ENCODE measurements around the gene FAM78B. TPM values are rescaled to one million over a fixed set of nuclear protein-coding genes. Genes with fewer than 3 reads are reported as not detected.
A peak's percentile ranks its signal among the peaks of the same experiment; 100 is the strongest.

FAM78B gene
- total RNA-seq, 2 donors from 2014 or later: 2.9 to 14.5 TPM

DNA sequence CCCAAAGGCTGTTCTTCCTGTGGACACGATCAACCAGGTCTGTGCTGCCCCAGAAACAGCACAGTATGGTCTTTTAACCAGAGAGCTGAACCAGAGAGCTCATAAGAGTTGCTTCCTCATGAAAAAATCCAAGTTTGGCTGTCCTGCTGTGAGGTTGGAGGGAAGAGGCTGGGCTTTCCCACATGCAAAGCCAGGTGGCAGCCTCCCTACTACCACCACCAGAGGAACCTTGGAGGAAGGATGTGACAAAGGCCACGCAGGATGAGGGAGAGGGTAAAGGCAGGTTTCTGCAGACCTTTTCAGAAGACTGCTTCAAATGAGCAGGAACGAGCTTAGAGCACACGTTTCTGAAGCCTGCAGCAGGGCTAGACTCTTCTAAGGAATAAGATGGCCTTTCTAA lies 27.1 kb downstream of the FAM78B start:
- DNase-seq (no peak), ATAC-seq (no peak)
- no peak overlapping the region for H3K27ac ChIP-seq
- no peak overlapping the region for H3K4me3 ChIP-seq
- no peaks in the 10 kb centered on the region for H3K27me3 ChIP-seq
- H3K4me1 ChIP-seq: no peaks in the 10 kb centered on the region
- no peaks in the 10 kb centered on the region for H3K9me3 ChIP-seq
- no peak for TF ChIP-seq POLR2A (IDR thresholded peaks at IDR 0.05)
- TF ChIP-seq, protein P1, sequence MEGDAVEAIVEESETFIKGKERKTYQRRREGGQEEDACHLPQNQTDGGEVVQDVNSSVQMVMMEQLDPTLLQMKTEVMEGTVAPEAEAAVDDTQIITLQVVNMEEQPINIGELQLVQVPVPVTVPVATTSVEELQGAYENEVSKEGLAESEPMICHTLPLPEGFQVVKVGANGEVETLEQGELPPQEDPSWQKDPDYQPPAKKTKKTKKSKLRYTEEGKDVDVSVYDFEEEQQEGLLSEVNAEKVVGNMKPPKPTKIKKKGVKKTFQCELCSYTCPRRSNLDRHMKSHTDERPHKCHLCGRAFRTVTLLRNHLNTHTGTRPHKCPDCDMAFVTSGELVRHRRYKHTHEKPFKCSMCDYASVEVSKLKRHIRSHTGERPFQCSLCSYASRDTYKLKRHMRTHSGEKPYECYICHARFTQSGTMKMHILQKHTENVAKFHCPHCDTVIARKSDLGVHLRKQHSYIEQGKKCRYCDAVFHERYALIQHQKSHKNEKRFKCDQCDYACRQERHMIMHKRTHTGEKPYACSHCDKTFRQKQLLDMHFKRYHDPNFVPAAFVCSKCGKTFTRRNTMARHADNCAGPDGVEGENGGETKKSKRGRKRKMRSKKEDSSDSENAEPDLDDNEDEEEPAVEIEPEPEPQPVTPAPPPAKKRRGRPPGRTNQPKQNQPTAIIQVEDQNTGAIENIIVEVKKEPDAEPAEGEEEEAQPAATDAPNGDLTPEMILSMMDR (IDR thresholded peaks at IDR 0.05): no peak
- WGBS, 2 donors: 55 to 57% methylated on average over 4 of the region's 4 CpGs
- intact Hi-C loops (cut with DNase I): no loop called here
- no peaks in the 10 kb centered on the region for H3K36me3 ChIP-seq (replicated peaks in 1 of 2; ENCODE audit: insufficient read depth in 1 of 2, low read depth in 2 of 2)

DNA sequence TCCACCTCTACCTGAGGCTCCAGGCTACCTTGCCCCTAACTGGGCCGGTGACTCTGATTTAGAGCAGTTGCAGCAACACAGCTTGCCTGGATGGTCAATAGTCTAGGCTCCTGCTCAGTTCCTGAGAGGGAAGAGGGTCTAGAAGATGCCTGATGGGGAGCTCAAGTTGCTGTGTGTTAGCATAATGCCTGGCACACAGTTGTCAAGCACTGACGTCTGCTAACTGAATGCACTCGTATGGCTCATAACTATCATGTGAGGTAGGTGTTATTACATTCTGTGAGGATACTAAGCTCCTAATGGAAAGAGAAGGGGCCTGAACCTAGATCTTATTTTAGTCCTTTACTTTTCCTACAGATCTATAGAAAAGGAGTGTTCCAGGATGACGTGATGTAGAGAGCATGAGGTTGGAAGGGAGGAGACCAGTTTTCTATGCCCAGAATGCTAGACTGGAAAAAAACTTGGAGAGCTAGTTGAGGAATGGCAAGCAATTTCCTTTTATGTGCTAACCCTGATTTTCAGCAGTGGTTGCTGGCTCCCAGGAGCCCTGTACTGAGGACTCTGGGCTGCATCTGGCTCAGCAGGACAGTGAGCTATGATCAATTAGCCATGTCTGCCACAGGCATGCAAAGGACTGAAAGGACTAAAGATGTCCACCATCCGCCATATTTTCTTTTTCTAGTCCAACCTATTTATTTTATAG lies 30.0 kb downstream of the FAM78B start:
- Histone ChIP-seq H3K4me1 (no peaks in the 10 kb centered on the region), H3K27ac (no peak overlapping the region), H3K27me3 (no peaks in the 10 kb centered on the region), H3K36me3 (replicated peaks in 1 of 2; ENCODE audit: insufficient read depth in 1 of 2, low read depth in 2 of 2) (no peaks in the 10 kb centered on the region), H3K9me3 (no peaks in the 10 kb centered on the region), H3K4me3 (no peak overlapping the region)
- TF ChIP-seq, protein P1 (IDR thresholded peaks at IDR 0.05): no peak
- TF ChIP-seq POLR2A (IDR thresholded peaks at IDR 0.05): no peak
- WGBS, 2 donors: 75 to 79% methylated on average over 5 of the region's 5 CpGs
- DNase-seq (no peak), ATAC-seq (no peak)
- intact Hi-C loops (cut with DNase I): no loop called here

DNA sequence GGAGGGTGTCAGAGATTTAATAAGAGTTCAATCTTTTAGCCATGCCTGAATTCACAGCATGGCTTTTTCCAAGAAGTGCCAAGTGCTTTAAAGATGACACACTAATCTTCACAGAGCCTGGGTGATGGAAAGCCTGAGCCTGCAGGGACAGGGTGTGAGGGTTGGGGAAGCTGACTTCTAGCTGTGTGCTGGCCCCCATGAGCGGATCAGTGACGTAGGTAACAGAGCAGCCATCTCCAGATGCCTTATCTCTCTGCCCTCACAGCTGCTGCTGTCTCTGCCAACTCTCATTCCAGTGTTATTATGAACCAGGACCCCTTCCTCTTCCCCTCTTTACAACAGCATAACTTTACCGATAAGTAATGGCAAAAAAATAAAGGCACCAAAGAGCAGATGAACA lies 30.6 kb downstream of the FAM78B start:
- Histone ChIP-seq H3K4me3 (no peak overlapping the region), H3K9me3 (no peaks in the 10 kb centered on the region), H3K27me3 (no peaks in the 10 kb centered on the region), H3K4me1 (no peaks in the 10 kb centered on the region), H3K27ac (no peak overlapping the region), H3K36me3 (replicated peaks in 1 of 2; ENCODE audit: insufficient read depth in 1 of 2, low read depth in 2 of 2) (no peaks in the 10 kb centered on the region)
- DNase-seq: no peak
- 64 to 83% methylated on average over 3 of the region's 3 CpGs for WGBS, 2 donors
- intact Hi-C loops (cut with DNase I): no loop called here
- ATAC-seq: no peak
- TF ChIP-seq POLR2A (IDR thresholded peaks at IDR 0.05): no peak
- TF ChIP-seq, protein P1 (IDR thresholded peaks at IDR 0.05): no peak

DNA sequence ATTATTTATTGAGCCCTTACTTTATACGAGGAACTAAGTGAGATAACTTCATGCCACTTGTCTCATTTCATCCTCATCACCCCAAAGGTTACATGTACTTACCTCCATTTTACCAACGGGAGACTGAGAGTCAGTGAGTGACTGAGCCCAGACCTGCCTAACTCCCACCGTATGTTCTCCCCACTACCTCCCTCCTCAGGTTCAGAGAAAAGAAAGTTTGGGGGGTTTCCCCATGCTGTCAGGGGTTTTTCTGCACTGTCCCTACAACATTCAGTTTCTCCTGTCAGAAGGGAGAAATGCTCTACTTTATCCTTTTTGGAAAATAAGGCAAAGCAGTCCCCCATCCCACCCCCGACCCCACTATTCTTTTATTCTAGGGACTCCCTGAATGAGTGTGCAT lies 32.9 kb downstream of the FAM78B start:
- Histone ChIP-seq H3K4me1 (no peaks in the 10 kb centered on the region), H3K27ac (no peak overlapping the region), H3K27me3 (no peaks in the 10 kb centered on the region), H3K9me3 (no peaks in the 10 kb centered on the region), H3K4me3 (no peak overlapping the region), H3K36me3 (replicated peaks in 1 of 2; ENCODE audit: insufficient read depth in 1 of 2, low read depth in 2 of 2) (no peaks in the 10 kb centered on the region)
- DNase-seq: no peak
- intact Hi-C loops (cut with DNase I): no loop called here
- no peak for ATAC-seq
- TF ChIP-seq, protein P1 (IDR thresholded peaks at IDR 0.05): no peak
- TF ChIP-seq POLR2A (IDR thresholded peaks at IDR 0.05): no peak
- WGBS, 2 donors: 73 to 79% methylated on average over 4 of the region's 4 CpGs

DNA sequence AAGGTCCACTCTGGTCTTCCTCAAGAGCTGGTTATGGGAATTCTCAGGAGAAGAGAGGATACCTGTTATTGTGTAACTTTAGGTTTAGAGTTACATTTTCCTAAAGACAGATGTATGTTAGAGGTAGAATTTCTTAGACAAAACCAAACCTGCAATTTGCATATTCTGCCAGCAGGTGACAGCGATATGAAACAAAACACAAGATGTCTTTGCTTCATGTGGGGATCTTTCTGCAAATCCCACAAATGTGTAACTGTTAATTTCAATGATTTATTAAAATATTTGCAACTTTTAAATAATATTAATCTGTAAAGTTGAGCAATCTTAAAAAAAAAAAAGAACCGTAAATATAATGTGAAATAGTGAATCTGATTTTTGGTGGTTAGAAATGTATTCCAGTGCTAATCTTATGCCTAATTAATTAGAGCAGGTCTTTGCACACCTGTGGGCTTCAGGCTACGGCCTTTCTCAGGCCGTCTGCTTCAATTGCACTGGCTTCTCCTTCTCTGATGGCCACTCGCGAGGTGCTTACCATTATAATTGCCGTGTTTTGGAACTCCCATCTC lies 33.4 kb downstream of the FAM78B start:
- WGBS, 2 donors: 93% methylated on average over 7 of the region's 7 CpGs
- TF ChIP-seq, protein P1 (IDR thresholded peaks at IDR 0.05): peak in 5 of 7 experiments; percentile 26 to 49 (median 37)
- TF ChIP-seq POLR2A (IDR thresholded peaks at IDR 0.05): no peak

More for the DNA sequence above, 33.4 kb downstream of the FAM78B start:
- H3K4me1 ChIP-seq: no peaks in the 10 kb centered on the region
- no peak for ATAC-seq
- intact Hi-C loops (cut with DNase I): no loop called here
- DNase-seq: peak in 1 of 4 donors; percentile 14
- no peaks in the 10 kb centered on the region for H3K27me3 ChIP-seq
- H3K36me3 ChIP-seq (replicated peaks in 1 of 2; ENCODE audit: insufficient read depth in 1 of 2, low read depth in 2 of 2): no peaks in the 10 kb centered on the region
- no peak overlapping the region for H3K4me3 ChIP-seq
- H3K9me3 ChIP-seq: no peaks in the 10 kb centered on the region
- no peak overlapping the region for H3K27ac ChIP-seq
